Natural killer cell (primary cell): ENCODE data around the gene DOC2B. TPM values are rescaled to one million over a fixed set of nuclear protein-coding genes. Genes with fewer than 3 reads are reported as not detected.
"Not testable (repeated sequence)": the region's sequence is repeated elsewhere in the genome, so short reads cannot be mapped to it uniquely, and the experiment has no call there.

Experiments used
- ATAC-seq, 3 donors: fragments of 150-1000 bp in 2 of 3; fragments of 200-7000 bp in 1 of 3; cut with Tn5 transposase; 1 replicate in 1 of 3; 2 replicates in 2 of 3; pipeline ENCODE4 v1.10.0; 2021; ENCODE audit warnings: mild to moderate bottlenecking in 2 of 3, moderate library complexity in 2 of 3
- DNase-seq, 2 donors: peaks; one replicate each; pipeline versions ENCODE4 v3.0.0 to v3.0.0-alpha.2; 2013 to 2021; ENCODE audit warnings: mixed read lengths in 1 of 2
- H3K27ac ChIP-seq: one replicate; pipeline ENCODE4 v1.5.1; 2013; ENCODE audit warnings: mild to moderate bottlenecking, low read length
- H3K27me3 ChIP-seq: one replicate; pipeline ENCODE4 v1.6.1; 2013; ENCODE audit warnings: low read length; ENCODE audit not compliant: control insufficient read depth, insufficient read depth
- H3K36me3 ChIP-seq: one replicate; pipeline ENCODE4 v1.6.1; 2013; ENCODE audit warnings: low read length; ENCODE audit not compliant: control insufficient read depth, insufficient read depth
- H3K4me1 ChIP-seq: one replicate; pipeline ENCODE4 v1.6.1; 2013; ENCODE audit warnings: low read length; ENCODE audit not compliant: control insufficient read depth, insufficient read depth
- H3K4me3 ChIP-seq: one replicate; pipeline ENCODE4 v1.5.1; 2013; ENCODE audit warnings: low read length
- H3K9me3 ChIP-seq: one replicate; pipeline ENCODE4 v1.6.1; 2013; ENCODE audit warnings: low read length; ENCODE audit not compliant: control insufficient read depth, insufficient read depth
- H3K27ac Mint-ChIP-seq, 2 donors: one replicate each; pipeline ENCODE4 v1.8.0; 2022; ENCODE audit warnings: mild to moderate bottlenecking in 2 of 2, mixed read lengths in 2 of 2, moderate library complexity in 1 of 2
- H3K27me3 Mint-ChIP-seq, 2 donors: one replicate each; pipeline ENCODE4 v1.8.0; 2022; ENCODE audit warnings: low read depth in 2 of 2, mixed read lengths in 2 of 2
- H3K36me3 Mint-ChIP-seq: one replicate; pipeline ENCODE4 v1.8.0; 2022; ENCODE audit warnings: mixed read lengths
- H3K4me1 Mint-ChIP-seq, 2 donors: one replicate each; pipeline ENCODE4 v1.8.0; 2022; ENCODE audit warnings: mixed read lengths in 2 of 2
- H3K4me3 Mint-ChIP-seq: one replicate; pipeline ENCODE4 v1.8.0; 2022; ENCODE audit warnings: mild to moderate bottlenecking, moderate library complexity, mixed read lengths
- H3K9me3 Mint-ChIP-seq, 2 donors: one replicate each; pipeline ENCODE4 v1.8.0; 2022; ENCODE audit warnings: mixed read lengths in 2 of 2
- CTCF ChIP-seq: fragments of 200-600 bp; IDR thresholded peaks from one replicate; pipeline ENCODE4 v1.8.0; 2022; ENCODE audit warnings: antibody characterized with exemption
- WGBS: methylation state at CpG from one replicate; pipeline ENCODE4 v1.1.7; 2013; ENCODE audit warnings: missing lambda C conversion rate; ENCODE audit not compliant: insufficient coverage; 5-methylcytosine and 5-hydroxymethylcytosine counted together
- intact Hi-C: fragments of 100-400 bp; cut with micrococcal nuclease; formaldehyde crosslinking; loops from one replicate; pipeline ENCODE4 v1.14.2; 2022
- total RNA-seq, 4 donors: library from RNA; stranded (reverse); fragments of 120-200 nt in 1 of 4; gene quantifications; one replicate each; pipeline versions ENCODE4 v1.2.3 to v1.2.4, GENCODE V29; 2013 to 2022

The DOC2B gene
- total RNA-seq, 3 donors from 2014 or later (not counting 1 experiment from before 2014, with no cell fraction given) = 0.07 to 0.20 TPM; not detected in 1

- Mint-ChIP-seq H3K36me3 (no peaks in the 10 kb centered on the region), H3K27me3 (no peaks in the 10 kb centered on the region), H3K27ac (no peak overlapping the region), H3K4me1 (no peaks in the 10 kb centered on the region), H3K4me3 (no peak overlapping the region), H3K9me3 (no peaks in the 10 kb centered on the region)
- no peak overlapping the region for H3K27ac ChIP-seq
- intact Hi-C loops = no loop called here
- no peaks in the 10 kb centered on the region for H3K4me1 ChIP-seq
- H3K9me3 ChIP-seq = no peaks in the 10 kb centered on the region
- H3K36me3 ChIP-seq = no peaks in the 10 kb centered on the region
- DNase-seq = no peak
- H3K27me3 ChIP-seq = no peaks in the 10 kb centered on the region
- H3K4me3 ChIP-seq = no peak overlapping the region
- 88% methylated on average over 24 of the region's 24 CpGs for WGBS
- TF ChIP-seq CTCF = no peak
- ATAC-seq = no peak
Measured at GRCh38 chr17:226108-227077, 44.9 kb upstream of the DOC2B start.

- Mint-ChIP-seq H3K9me3 (no peaks in the 10 kb centered on the region), H3K4me1 (no peaks in the 10 kb centered on the region), H3K27me3 (no peaks in the 10 kb centered on the region), H3K36me3 (no peaks in the 10 kb centered on the region), H3K4me3 (no peak overlapping the region), H3K27ac (no peak overlapping the region)
- 89% methylated on average over 9 of the region's 9 CpGs for WGBS
- no peak for TF ChIP-seq CTCF
- DNase-seq (no peak), ATAC-seq (no peak)
- Histone ChIP-seq H3K4me1 (no peaks in the 10 kb centered on the region), H3K27ac (no peak overlapping the region), H3K9me3 (no peaks in the 10 kb centered on the region), H3K4me3 (no peak overlapping the region), H3K36me3 (no peaks in the 10 kb centered on the region), H3K27me3 (no peaks in the 10 kb centered on the region)
- intact Hi-C loops = no loop called here
Measured at GRCh38 chr17:225551-225950, 44.1 kb upstream of the DOC2B start.

GRCh38 chr17:224576-224975 is 43.1 kb upstream of the DOC2B start:
- DNase-seq, H3K9me3 ChIP-seq, H3K4me3 Mint-ChIP-seq, H3K4me1 Mint-ChIP-seq, H3K27me3 ChIP-seq, H3K27me3 Mint-ChIP-seq, H3K9me3 Mint-ChIP-seq, H3K27ac ChIP-seq, intact Hi-C loops, H3K36me3 ChIP-seq, ATAC-seq, H3K27ac Mint-ChIP-seq, H3K36me3 Mint-ChIP-seq, H3K4me3 ChIP-seq, H3K4me1 ChIP-seq: not testable (repeated sequence)
- WGBS = 92% methylated on average over 1 of the region's 2 CpGs

GRCh38 chr17:223723-224471 is 42.4 kb upstream of the DOC2B start:
- no peak for ATAC-seq
- no peak overlapping the region for H3K4me3 ChIP-seq
- Mint-ChIP-seq H3K9me3 (no peaks in the 10 kb centered on the region), H3K27me3 (no peaks in the 10 kb centered on the region), H3K36me3 (no peaks in the 10 kb centered on the region), H3K27ac (no peak overlapping the region), H3K4me3 (no peak overlapping the region), H3K4me1 (no peaks in the 10 kb centered on the region)
- DNase-seq = no peak
- WGBS = 75% methylated on average over 12 of the region's 12 CpGs
- no peaks in the 10 kb centered on the region for H3K36me3 ChIP-seq
- no peaks in the 10 kb centered on the region for H3K9me3 ChIP-seq
- no peaks in the 10 kb centered on the region for H3K4me1 ChIP-seq
- H3K27me3 ChIP-seq = no peaks in the 10 kb centered on the region
- no peak for TF ChIP-seq CTCF
- intact Hi-C loops = no loop called here
- H3K27ac ChIP-seq = no peak overlapping the region
